ENCODE results near the gene CIAO3. TPM values are rescaled to one million over a fixed set of nuclear protein-coding genes. Genes with fewer than 3 reads are reported as not detected.

Gene CIAO3
- total and polyA plus RNA-seq, 2 donors (not counting 1 experiment from before 2014, with no cell fraction given), result 59.4 to 68.4 TPM

DNA sequence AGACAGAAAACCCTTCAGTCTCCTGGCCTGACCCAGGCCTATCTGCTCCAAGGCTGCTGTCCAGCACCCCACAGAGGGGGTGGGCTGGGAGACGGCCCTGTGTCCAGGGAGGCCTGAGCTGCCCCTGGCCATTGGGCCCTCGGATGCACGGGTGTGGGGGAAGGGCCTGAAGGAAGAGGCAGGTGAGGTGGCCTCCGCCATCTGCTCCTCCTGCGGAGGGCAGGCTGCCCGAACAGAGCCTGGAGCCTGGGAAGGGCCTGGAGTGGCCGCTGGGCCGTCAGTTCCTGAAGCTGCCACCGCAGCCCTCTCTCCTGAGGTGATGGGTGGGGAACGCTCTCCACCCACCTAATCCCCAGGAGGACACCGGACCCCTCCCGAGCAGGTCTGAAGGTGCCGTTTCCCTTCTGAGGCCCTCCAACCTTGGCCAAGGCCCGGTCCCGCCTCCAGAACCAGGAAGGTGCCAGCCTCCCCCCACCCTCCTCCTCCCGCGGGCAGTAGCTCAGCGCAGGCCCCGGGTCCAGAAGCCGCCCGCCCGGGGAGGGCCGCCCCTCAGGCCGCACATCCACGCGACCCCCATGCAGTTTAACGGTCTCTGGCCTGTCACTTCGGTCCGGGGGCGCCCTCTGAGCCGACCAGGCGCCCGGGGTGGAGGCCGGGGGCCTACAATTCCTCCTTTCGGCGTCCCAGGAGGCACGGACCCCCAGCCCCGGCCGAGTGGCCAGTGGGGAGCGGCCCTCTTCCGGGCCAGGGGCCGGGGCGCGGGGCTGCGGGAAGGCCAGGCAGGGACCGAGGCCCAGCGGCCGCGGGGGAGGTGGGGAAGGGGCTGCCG lies 36.0 kb downstream of the CIAO3 start:
- Histone ChIP-seq H3K79me2 (ENCODE audit: control insufficient read depth, insufficient read depth, low read length) (no peaks in the 10 kb centered on the region), H3K9ac (ENCODE audit: low read length) (no peak overlapping the region), H3K27me3 (replicated peaks in 1 of 4; ENCODE audit: control extremely low read depth in 1 of 4, control insufficient read depth in 3 of 4, insufficient read depth in 4 of 4, low read length in 3 of 4) (peaks cover 0 to 88% (median 44%) of the 10 kb centered on the region in 4 experiments), H3K4me1 (ENCODE audit: control insufficient read depth in 2 of 2, insufficient read depth in 2 of 2, low read length in 2 of 2) (peaks cover 11 to 24% of the 10 kb centered on the region in 2 donors), H4K20me1 (ENCODE audit: control insufficient read depth, insufficient read depth, low read length, poor library complexity, severe bottlenecking) (no peaks in the 10 kb centered on the region), H2AFZ (ENCODE audit: insufficient read depth, low read depth, low read length, poor library complexity, severe bottlenecking) (no peak overlapping the region), H3K9me3 (ENCODE audit: control extremely low read depth in 1 of 3, control insufficient read depth in 2 of 3, insufficient read depth in 1 of 3, low read length in 2 of 3) (peaks cover 0 to 34% (median 0%) of the 10 kb centered on the region in 3 donors), H3K4me3 (ENCODE audit: control extremely low read depth in 1 of 5, extremely low read depth in 1 of 5, insufficient read depth in 1 of 5, low read depth in 2 of 5, low read length in 4 of 5) (no peak overlapping the region), H3K27ac (ENCODE audit: low read length in 2 of 2) (no peak overlapping the region), H3K4me2 (replicated peaks; ENCODE audit: low read depth, low read length, poor library complexity, severe bottlenecking) (no peak overlapping the region), H3K36me3 (replicated peaks in 1 of 2; ENCODE audit: control extremely low read depth in 1 of 2, control insufficient read depth in 1 of 2, extremely low read depth in 1 of 2, insufficient read depth in 2 of 2, low read length in 1 of 2) (no peaks in the 10 kb centered on the region)
- POLR2A ChIA-PET, result no interaction called here
- DNase-seq (no peak), ATAC-seq (ENCODE audit: low read depth) (no peak)
- H3K9me3 Mint-ChIP-seq (ENCODE audit: insufficient read depth), result no peaks in the 10 kb centered on the region
- intact Hi-C loops (cut with micrococcal nuclease), result no loop called here
- TF ChIP-seq EZH2 (IDR thresholded peaks at IDR 0.05; ENCODE audit: borderline replicate concordance, insufficient read depth, low read depth, low read length, poor library complexity, severe bottlenecking), result no peak
- TF ChIP-seq, protein P1, sequence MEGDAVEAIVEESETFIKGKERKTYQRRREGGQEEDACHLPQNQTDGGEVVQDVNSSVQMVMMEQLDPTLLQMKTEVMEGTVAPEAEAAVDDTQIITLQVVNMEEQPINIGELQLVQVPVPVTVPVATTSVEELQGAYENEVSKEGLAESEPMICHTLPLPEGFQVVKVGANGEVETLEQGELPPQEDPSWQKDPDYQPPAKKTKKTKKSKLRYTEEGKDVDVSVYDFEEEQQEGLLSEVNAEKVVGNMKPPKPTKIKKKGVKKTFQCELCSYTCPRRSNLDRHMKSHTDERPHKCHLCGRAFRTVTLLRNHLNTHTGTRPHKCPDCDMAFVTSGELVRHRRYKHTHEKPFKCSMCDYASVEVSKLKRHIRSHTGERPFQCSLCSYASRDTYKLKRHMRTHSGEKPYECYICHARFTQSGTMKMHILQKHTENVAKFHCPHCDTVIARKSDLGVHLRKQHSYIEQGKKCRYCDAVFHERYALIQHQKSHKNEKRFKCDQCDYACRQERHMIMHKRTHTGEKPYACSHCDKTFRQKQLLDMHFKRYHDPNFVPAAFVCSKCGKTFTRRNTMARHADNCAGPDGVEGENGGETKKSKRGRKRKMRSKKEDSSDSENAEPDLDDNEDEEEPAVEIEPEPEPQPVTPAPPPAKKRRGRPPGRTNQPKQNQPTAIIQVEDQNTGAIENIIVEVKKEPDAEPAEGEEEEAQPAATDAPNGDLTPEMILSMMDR (IDR thresholded peaks at IDR 0.05), result no peak
- 17% methylated on average over 43 of the region's 50 CpGs for WGBS (ENCODE audit: insufficient coverage)
- H3K4me3 Mint-ChIP-seq, result no peak overlapping the region
- H3K27me3 Mint-ChIP-seq, result peaks cover 36% of the 10 kb centered on the region
- no peak overlapping the region for H3K27ac Mint-ChIP-seq
- H3K4me1 Mint-ChIP-seq, result no peaks in the 10 kb centered on the region
- CTCF ChIA-PET, result no interaction called here

GRCh38 chr16:704047-704446 lies 36.8 kb downstream of the CIAO3 start:
- CTCF ChIA-PET, result no interaction called here
- Histone ChIP-seq H3K27me3 (replicated peaks in 1 of 4; ENCODE audit: control extremely low read depth in 1 of 4, control insufficient read depth in 3 of 4, insufficient read depth in 4 of 4, low read length in 3 of 4) (peaks cover 0 to 88% (median 41%) of the 10 kb centered on the region in 4 experiments), H4K20me1 (ENCODE audit: control insufficient read depth, insufficient read depth, low read length, poor library complexity, severe bottlenecking) (no peaks in the 10 kb centered on the region)

More at GRCh38 chr16:704047-704446, 36.8 kb downstream of the CIAO3 start:
- no peak overlapping the region for H3K27ac Mint-ChIP-seq
- intact Hi-C loops (cut with micrococcal nuclease), result no loop called here
- H3K27me3 Mint-ChIP-seq, result peaks cover 33% of the 10 kb centered on the region
- Histone ChIP-seq H3K4me2 (replicated peaks; ENCODE audit: low read depth, low read length, poor library complexity, severe bottlenecking) (no peak overlapping the region), H2AFZ (ENCODE audit: insufficient read depth, low read depth, low read length, poor library complexity, severe bottlenecking) (no peak overlapping the region), H3K27ac (ENCODE audit: low read length in 2 of 2) (no peak overlapping the region), H3K4me3 (ENCODE audit: control extremely low read depth in 1 of 5, extremely low read depth in 1 of 5, insufficient read depth in 1 of 5, low read depth in 2 of 5, low read length in 4 of 5) (no peak overlapping the region), H3K79me2 (ENCODE audit: control insufficient read depth, insufficient read depth, low read length) (no peaks in the 10 kb centered on the region), H3K36me3 (replicated peaks in 1 of 2; ENCODE audit: control extremely low read depth in 1 of 2, control insufficient read depth in 1 of 2, extremely low read depth in 1 of 2, insufficient read depth in 2 of 2, low read length in 1 of 2) (no peaks in the 10 kb centered on the region), H3K9ac (ENCODE audit: low read length) (no peak overlapping the region), H3K9me3 (ENCODE audit: control extremely low read depth in 1 of 3, control insufficient read depth in 2 of 3, insufficient read depth in 1 of 3, low read length in 2 of 3) (peaks cover 0 to 39% (median 0%) of the 10 kb centered on the region in 3 donors), H3K4me1 (ENCODE audit: control insufficient read depth in 2 of 2, insufficient read depth in 2 of 2, low read length in 2 of 2) (peaks cover 17 to 24% of the 10 kb centered on the region in 2 donors)
- TF ChIP-seq, protein P1 (IDR thresholded peaks at IDR 0.05), result no peak
- TF ChIP-seq EZH2 (IDR thresholded peaks at IDR 0.05; ENCODE audit: borderline replicate concordance, insufficient read depth, low read depth, low read length, poor library complexity, severe bottlenecking), result no peak
- H3K9me3 Mint-ChIP-seq (ENCODE audit: insufficient read depth), result no peaks in the 10 kb centered on the region
- DNase-seq, result no peak
- 49% methylated on average over 6 of the region's 7 CpGs for WGBS (ENCODE audit: insufficient coverage)
- H3K4me3 Mint-ChIP-seq, result no peak overlapping the region
- H3K4me1 Mint-ChIP-seq, result no peaks in the 10 kb centered on the region
- POLR2A ChIA-PET, result no interaction called here
- ATAC-seq (ENCODE audit: low read depth), result no peak
